ENCODE measurements around the gene COMMD9.
A peak's percentile ranks its signal among the peaks of the same experiment; 100 is the strongest.

The COMMD9 gene

DNA sequence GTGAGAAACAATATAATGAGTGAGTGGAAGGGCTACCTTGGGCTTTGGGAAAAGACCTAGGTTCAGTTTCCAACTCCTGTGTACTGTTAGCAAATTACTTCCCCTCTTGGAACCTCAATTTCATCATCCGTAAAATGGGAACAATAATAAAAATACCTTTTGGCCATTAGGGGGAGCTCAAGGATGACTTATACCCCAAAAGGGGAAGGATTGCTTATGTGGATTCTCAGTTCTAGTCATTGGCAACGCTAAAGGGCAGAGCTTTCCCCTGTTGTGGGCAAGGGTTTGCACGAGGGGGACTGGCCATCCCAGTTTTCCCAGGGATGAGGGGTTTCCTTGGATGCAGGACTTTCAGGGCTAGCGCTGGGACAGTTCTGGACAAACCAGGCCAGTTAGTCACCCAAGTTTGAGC is 3.1 kb upstream of the COMMD9 start:
- peaks cover 18% of the 10 kb centered on the region for H3K27me3 ChIP-seq (ENCODE audit: insufficient read depth, low read length)
- WGBS: 42% methylated on average over 4 of the region's 4 CpGs
- no peaks in the 10 kb centered on the region for H3K36me3 ChIP-seq (ENCODE audit: insufficient read depth, low read length)
- H3K4me3 ChIP-seq (ENCODE audit: low read length): no peak overlapping the region
- no peak overlapping the region for H3K27ac ChIP-seq (ENCODE audit: low read depth, low read length)
- H3K9me3 ChIP-seq (ENCODE audit: insufficient read depth, low read depth, low read length): no peaks in the 10 kb centered on the region
- H3K9ac ChIP-seq (ENCODE audit: low read depth, low read length): no peak overlapping the region
- no peaks in the 10 kb centered on the region for H3K4me1 ChIP-seq (ENCODE audit: insufficient read depth, low read length)

DNA sequence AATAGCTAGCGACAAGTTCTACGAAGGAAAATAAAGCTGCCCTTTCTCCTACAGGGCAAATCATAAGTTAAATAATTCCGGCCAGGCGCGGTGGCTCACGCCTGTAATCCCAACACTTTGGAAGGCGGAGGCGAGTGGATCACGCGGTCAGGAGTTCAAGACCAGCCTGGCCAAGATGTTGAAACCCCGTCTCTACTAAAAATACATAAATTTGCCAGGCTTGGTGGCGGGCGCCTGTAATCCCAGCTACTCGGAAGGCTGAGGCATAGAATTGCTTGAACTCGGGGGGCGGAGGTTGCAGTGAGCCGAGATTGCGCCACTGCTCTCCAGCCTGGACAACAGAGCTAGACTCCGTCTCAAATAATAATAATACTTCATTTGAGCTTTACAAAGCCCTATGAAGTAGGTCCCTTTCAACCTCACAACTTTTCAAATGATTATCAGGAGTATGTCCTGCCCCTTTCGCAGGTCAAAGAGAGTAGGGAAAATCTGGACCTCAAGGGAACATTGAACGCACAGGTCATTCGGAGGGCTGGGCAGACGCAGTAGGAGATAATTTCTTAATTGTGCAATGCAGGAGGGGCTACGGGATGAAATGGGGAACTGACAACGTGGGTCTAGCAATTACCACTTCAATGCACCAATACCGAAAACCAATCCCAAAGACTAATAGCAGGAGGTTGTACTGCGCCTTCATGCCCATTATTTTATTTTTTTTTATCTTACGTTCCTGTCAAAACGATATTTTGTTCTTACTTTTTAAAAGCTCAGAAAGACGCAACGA is 590 bp downstream of the COMMD9 start:
- Histone ChIP-seq H3K27me3 (ENCODE audit: insufficient read depth, low read length) (peaks cover 18% of the 10 kb centered on the region), H3K36me3 (ENCODE audit: insufficient read depth, low read length) (no peaks in the 10 kb centered on the region), H3K4me1 (ENCODE audit: insufficient read depth, low read length) (no peaks in the 10 kb centered on the region), H3K27ac (ENCODE audit: low read depth, low read length) (peak overlapping the region; percentile 44), H3K9ac (ENCODE audit: low read depth, low read length) (peak overlapping the region; percentile 89), H3K9me3 (ENCODE audit: insufficient read depth, low read depth, low read length) (no peaks in the 10 kb centered on the region), H3K4me3 (ENCODE audit: low read length) (peak overlapping the region; percentile 86)
- 58% methylated on average over 31 of the region's 31 CpGs for WGBS

DNA sequence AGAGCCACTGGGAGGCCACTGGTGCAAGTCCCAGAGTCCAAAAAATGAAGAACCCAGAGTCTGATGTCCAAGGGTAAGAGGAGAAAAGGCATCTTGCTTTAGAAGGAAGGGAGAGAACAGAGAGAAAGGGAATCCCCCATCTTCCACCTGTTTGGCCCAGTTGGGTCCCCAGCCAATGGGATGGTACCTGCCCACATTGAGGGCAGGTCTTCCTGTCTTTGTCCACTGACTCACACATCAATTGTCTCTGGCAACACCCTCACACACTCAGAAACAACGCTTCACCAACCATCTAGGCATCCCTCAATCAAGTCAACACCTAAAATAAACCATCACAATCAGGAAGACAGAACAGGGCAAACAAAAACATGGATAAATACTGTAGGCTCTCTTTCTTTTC is 6.3 kb downstream of the COMMD9 start:
- Histone ChIP-seq H3K36me3 (ENCODE audit: insufficient read depth, low read length) (no peaks in the 10 kb centered on the region), H3K4me1 (ENCODE audit: insufficient read depth, low read length) (no peaks in the 10 kb centered on the region), H3K27ac (ENCODE audit: low read depth, low read length) (no peak overlapping the region), H3K27me3 (ENCODE audit: insufficient read depth, low read length) (no peaks in the 10 kb centered on the region), H3K4me3 (ENCODE audit: low read length) (no peak overlapping the region), H3K9ac (ENCODE audit: low read depth, low read length) (no peak overlapping the region), H3K9me3 (ENCODE audit: insufficient read depth, low read depth, low read length) (no peaks in the 10 kb centered on the region)
- 88% methylated on average over 1 of the region's 1 CpG for WGBS

DNA sequence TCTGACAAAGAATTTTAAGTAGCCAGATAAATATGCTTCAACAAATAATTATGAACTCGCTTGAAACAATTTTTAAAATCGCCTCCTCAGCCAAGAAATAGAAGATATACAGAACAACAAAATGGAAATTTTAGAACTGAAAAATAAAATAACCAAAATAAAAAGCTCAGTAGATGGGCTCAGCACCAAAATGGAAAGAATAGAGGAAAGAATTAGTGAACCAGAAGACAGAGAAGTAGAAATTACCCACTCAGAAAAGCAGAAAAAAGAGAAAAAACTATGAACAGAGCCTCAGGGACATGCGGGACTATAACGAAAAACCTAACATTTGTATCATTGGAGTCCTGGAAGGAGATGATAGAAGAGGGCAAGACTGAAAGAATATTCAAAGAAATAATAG is 7.4 kb downstream of the COMMD9 start:
- Histone ChIP-seq H3K36me3 (ENCODE audit: insufficient read depth, low read length) (no peaks in the 10 kb centered on the region), H3K9ac (ENCODE audit: low read depth, low read length) (no peak overlapping the region), H3K4me3 (ENCODE audit: low read length) (no peak overlapping the region), H3K27me3 (ENCODE audit: insufficient read depth, low read length) (no peaks in the 10 kb centered on the region), H3K4me1 (ENCODE audit: insufficient read depth, low read length) (no peaks in the 10 kb centered on the region), H3K27ac (ENCODE audit: low read depth, low read length) (no peak overlapping the region), H3K9me3 (ENCODE audit: insufficient read depth, low read depth, low read length) (no peaks in the 10 kb centered on the region)
- 80% methylated on average over 1 of the region's 4 CpGs for WGBS

DNA sequence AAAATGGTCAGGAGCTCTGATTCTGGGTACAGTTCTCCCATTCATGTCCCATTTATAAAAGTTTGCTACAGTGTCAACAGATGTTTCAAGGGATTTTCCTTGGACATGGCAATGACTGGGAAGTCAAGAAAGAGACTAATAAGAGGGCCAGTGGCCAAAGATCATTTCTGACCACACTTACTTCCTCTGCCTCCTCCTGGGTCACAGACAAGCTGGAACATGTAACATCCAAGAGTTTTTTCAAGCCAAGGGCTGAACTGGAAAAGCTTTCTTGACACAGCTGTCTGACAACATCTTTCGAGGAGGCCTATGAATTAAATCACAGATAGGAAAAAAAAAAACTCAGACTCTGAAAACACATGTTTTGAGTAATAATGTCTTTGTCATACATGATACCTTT is 8.7 kb downstream of the COMMD9 start:
- H3K36me3 ChIP-seq (ENCODE audit: insufficient read depth, low read length): 0 out of 2 replicates have a peak, but pooled peaks cover 3% of the 10 kb centered on the region
- WGBS: 100% methylated on average over 1 of the region's 1 CpG

DNA sequence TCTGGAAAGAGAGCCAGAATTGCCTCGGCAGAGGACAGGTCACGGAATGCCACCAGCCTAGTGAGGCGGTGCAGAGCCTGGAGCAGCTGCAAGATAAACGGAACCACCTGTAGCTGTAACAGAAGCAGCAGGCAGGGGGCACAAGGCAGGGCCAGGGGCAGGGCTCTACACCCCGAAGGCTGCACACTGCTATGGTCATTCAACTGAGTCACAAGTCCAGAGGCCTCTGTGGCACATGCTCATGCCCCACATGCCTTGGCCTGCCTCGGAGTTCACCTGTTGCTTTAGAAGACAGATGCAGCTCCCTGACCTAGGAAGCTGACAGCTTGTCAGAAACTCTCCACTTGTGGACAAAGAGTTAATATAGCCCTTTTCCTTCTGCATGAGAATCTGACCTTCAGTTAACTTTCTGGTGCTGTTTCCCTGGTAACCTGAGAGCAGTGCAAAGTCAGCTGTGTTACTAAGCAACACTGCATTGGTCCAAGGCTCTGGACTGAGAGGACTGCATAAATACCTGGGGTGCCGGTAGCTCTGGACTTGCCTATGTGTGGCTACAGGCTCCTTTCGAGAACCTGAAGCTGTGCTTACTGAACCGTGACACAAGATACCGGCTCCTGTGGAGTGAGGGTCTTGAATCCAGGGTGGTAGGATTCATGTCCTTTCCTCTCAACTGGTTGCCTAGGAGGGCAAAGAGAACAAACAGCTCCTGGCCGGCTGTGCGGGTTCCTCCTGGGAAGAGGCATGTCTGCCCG is 10.5 kb downstream of the COMMD9 start:
- Histone ChIP-seq H3K36me3 (ENCODE audit: insufficient read depth, low read length) (0 out of 2 replicates have a peak, but pooled peaks cover 3% of the 10 kb centered on the region), H3K9me3 (ENCODE audit: insufficient read depth, low read depth, low read length) (no peaks in the 10 kb centered on the region), H3K4me1 (ENCODE audit: insufficient read depth, low read length) (no peaks in the 10 kb centered on the region), H3K27ac (ENCODE audit: low read depth, low read length) (no peak overlapping the region), H3K27me3 (ENCODE audit: insufficient read depth, low read length) (no peaks in the 10 kb centered on the region), H3K9ac (ENCODE audit: low read depth, low read length) (no peak overlapping the region), H3K4me3 (ENCODE audit: low read length) (no peak overlapping the region)
- WGBS: 88% methylated on average over 13 of the region's 13 CpGs

More for the DNA sequence above, 8.7 kb downstream of the COMMD9 start:
- no peak overlapping the region for H3K27ac ChIP-seq (ENCODE audit: low read depth, low read length)
- H3K9me3 ChIP-seq (ENCODE audit: insufficient read depth, low read depth, low read length): no peaks in the 10 kb centered on the region
- H3K4me1 ChIP-seq (ENCODE audit: insufficient read depth, low read length): no peaks in the 10 kb centered on the region
- no peaks in the 10 kb centered on the region for H3K27me3 ChIP-seq (ENCODE audit: insufficient read depth, low read length)
- H3K9ac ChIP-seq (ENCODE audit: low read depth, low read length): no peak overlapping the region
- H3K4me3 ChIP-seq (ENCODE audit: low read length): no peak overlapping the region

DNA sequence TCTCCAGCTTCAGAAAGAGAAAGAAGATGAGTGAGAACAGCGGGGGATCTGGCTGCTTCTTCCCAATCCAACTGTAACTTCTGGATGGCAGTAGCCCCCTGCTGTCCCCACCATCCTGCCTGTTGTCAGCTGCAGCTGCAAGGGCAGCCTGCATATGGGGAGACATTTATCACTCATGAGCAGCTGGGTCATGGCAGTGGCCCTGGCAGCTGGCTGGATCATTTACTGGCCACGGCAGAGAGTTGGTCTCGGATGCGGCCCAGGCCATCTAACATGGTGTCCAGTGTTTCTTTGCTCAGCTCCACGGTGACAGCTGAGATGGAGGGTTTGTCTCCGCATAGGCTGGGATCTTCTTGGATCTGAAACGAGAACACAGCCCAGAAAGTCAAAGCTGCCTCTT is 14.8 kb downstream of the COMMD9 start:
- H3K36me3 ChIP-seq (ENCODE audit: insufficient read depth, low read length): peaks cover 9% of the 10 kb centered on the region; the same call in 1 of the 2 replicates
- H3K27ac ChIP-seq (ENCODE audit: low read depth, low read length): no peak overlapping the region
- no peaks in the 10 kb centered on the region for H3K27me3 ChIP-seq (ENCODE audit: insufficient read depth, low read length)
- H3K4me1 ChIP-seq (ENCODE audit: insufficient read depth, low read length): no peaks in the 10 kb centered on the region
- WGBS: 94% methylated on average over 7 of the region's 7 CpGs
- no peak overlapping the region for H3K9ac ChIP-seq (ENCODE audit: low read depth, low read length)
- H3K4me3 ChIP-seq (ENCODE audit: low read length): no peak overlapping the region
- no peaks in the 10 kb centered on the region for H3K9me3 ChIP-seq (ENCODE audit: insufficient read depth, low read depth, low read length)

DNA sequence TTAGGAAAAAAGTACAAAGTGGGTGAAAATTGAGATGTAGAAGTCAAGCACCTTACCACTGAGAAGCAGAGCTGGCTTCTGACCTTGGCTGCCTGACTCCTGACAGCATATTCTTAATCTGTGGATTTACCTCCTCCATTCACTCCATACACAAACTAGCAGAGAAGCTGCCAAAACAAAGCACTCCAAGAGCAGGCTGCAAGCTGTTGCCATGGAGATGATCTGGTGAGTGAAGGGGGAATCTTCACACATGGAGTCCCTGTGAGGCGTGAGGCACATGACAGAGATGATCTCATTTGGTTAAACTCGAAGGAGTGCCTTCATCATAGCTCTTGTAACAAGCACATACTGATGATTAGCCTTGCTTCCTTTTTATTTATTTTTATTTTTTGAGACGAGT is 16.1 kb downstream of the COMMD9 start:
- Histone ChIP-seq H3K4me3 (ENCODE audit: low read length) (no peak overlapping the region), H3K4me1 (ENCODE audit: insufficient read depth, low read length) (no peaks in the 10 kb centered on the region), H3K9ac (ENCODE audit: low read depth, low read length) (no peak overlapping the region), H3K9me3 (ENCODE audit: insufficient read depth, low read depth, low read length) (no peaks in the 10 kb centered on the region), H3K36me3 (ENCODE audit: insufficient read depth, low read length) (peaks cover 9% of the 10 kb centered on the region; the same call in 1 of the 2 replicates), H3K27ac (ENCODE audit: low read depth, low read length) (no peak overlapping the region), H3K27me3 (ENCODE audit: insufficient read depth, low read length) (no peaks in the 10 kb centered on the region)
- WGBS: 89% methylated on average over 3 of the region's 3 CpGs

DNA sequence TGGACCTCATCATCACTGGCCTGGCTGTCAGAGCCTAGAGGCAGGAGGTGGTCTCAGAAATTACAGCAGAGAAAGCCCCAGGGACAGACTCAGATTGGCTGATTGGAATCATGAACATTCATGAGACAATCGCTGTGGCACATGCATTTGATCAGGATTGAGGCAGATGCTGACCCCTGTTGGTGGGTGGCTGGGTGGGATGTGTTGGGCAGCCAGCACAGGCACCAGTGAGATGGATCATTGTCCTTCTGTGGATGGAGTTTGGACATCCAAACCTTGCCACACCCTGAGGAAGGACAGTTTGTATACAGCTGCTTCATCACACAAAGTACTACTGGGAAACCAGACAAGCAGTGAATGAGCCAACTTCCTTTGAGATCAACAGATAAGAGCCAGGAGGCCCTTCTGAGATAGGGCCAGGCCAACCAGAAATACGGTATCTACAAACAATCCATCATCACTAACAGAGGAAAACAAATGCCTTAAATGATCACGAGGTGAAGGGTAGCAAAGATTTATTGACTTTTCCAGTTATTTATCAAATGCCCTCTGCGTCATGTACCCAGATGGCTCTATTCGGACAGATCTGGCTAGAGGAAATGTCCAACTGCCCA is 17.3 kb downstream of the COMMD9 start:
- 96% methylated on average over 5 of the region's 5 CpGs for WGBS
- no peaks in the 10 kb centered on the region for H3K9me3 ChIP-seq (ENCODE audit: insufficient read depth, low read depth, low read length)
- H3K36me3 ChIP-seq (ENCODE audit: insufficient read depth, low read length): peaks cover 9% of the 10 kb centered on the region; the same call in 1 of the 2 replicates
- H3K27ac ChIP-seq (ENCODE audit: low read depth, low read length): no peak overlapping the region
- no peaks in the 10 kb centered on the region for H3K4me1 ChIP-seq (ENCODE audit: insufficient read depth, low read length)
- H3K4me3 ChIP-seq (ENCODE audit: low read length): no peak overlapping the region
- H3K9ac ChIP-seq (ENCODE audit: low read depth, low read length): no peak overlapping the region
- no peaks in the 10 kb centered on the region for H3K27me3 ChIP-seq (ENCODE audit: insufficient read depth, low read length)

DNA sequence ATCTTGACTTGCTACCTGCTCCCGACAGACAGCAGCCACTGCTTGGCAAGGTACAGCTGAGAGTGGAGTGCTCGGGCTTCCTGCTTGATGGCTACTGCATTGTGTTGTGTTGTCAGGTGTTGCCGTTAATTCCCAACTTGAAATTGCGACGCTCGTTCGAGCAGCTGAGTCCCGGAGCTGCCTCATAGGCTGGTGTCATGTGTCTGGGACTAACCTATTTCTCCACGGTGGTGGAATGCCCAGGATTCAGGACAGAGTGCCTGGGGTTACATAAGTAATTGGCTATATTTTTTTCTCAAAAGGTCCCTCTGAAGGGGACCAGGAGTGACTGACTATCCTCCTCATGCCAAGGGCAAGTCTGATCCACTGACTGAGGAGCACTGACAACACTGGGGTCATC is 18.5 kb downstream of the COMMD9 start:
- Histone ChIP-seq H3K27me3 (ENCODE audit: insufficient read depth, low read length) (no peaks in the 10 kb centered on the region), H3K9ac (ENCODE audit: low read depth, low read length) (no peak overlapping the region), H3K9me3 (ENCODE audit: insufficient read depth, low read depth, low read length) (no peaks in the 10 kb centered on the region), H3K27ac (ENCODE audit: low read depth, low read length) (no peak overlapping the region), H3K4me1 (ENCODE audit: insufficient read depth, low read length) (no peaks in the 10 kb centered on the region), H3K4me3 (ENCODE audit: low read length) (no peak overlapping the region), H3K36me3 (ENCODE audit: insufficient read depth, low read length) (peaks cover 6% of the 10 kb centered on the region; the same call in 1 of the 2 replicates)
- WGBS: 94% methylated on average over 9 of the region's 9 CpGs

DNA sequence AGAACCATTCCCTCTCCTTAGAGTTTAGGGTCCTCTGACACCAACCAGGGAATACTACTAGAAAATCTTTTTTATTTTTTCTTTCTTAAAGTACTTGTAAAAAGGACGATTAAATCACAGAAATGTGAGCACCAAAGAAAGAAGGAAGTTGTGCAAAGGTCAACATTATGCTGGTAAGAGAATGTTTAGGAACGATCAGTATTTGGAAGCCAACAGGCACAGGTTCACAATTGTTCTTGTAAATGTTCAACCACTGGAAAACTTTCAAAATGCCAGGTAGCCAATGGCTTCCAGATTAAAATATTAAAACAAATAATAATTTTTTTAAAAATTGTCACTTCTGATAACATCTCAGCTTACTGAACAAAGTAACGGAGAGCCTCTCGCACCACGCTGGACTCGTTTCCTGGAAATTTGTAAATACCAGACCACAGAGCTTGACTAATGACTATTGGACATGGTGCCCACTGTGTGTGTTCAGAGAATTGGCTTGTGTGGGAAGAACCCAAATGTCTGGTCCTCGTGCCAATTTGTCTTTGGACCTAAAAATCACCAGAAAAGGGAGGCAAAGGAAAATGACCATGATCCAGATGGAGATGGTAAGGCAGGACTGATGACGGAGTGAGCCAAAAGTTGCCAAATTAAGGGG is 20.8 kb downstream of the COMMD9 start:
- WGBS: 82% methylated on average over 8 of the region's 8 CpGs

More for the DNA sequence above, 20.8 kb downstream of the COMMD9 start:
- no peaks in the 10 kb centered on the region for H3K4me1 ChIP-seq (ENCODE audit: insufficient read depth, low read length)
- H3K4me3 ChIP-seq (ENCODE audit: low read length): no peak overlapping the region
- no peaks in the 10 kb centered on the region for H3K9me3 ChIP-seq (ENCODE audit: insufficient read depth, low read depth, low read length)
- H3K27ac ChIP-seq (ENCODE audit: low read depth, low read length): no peak overlapping the region
- no peaks in the 10 kb centered on the region for H3K27me3 ChIP-seq (ENCODE audit: insufficient read depth, low read length)
- H3K9ac ChIP-seq (ENCODE audit: low read depth, low read length): no peak overlapping the region
- peaks cover 6% of the 10 kb centered on the region; the same call in 1 of the 2 replicates for H3K36me3 ChIP-seq (ENCODE audit: insufficient read depth, low read length)
